HepG2 (cell line): ENCODE results near the gene TASOR2. TPM values are rescaled to one million over a fixed set of nuclear protein-coding genes. Genes with fewer than 3 reads are reported as not detected.

ENCODE experiments used
- ATAC-seq: fragments of 200-7000 bp; cut with Tn5 transposase; 3 replicates; pipeline ENCODE4 v1.9.1; 2020; ENCODE audit warnings: mild to moderate bottlenecking, moderate library complexity
- BruUV-seq: library from RNA; stranded (reverse); fragments of 400-500 nt; replicated peaks from 2 replicates; lab custom pipeline; 2021; lab: Mats Ljungman, UMichigan
- CTCF ChIA-PET: fragments of 300-600 bp; formaldehyde crosslinking; extraction: SDS; loops from one replicate; lab custom pipeline; 2021; ENCODE audit warnings: low total read pairs, inconsistent platforms, low intra/inter-chr PET ratio; lab: Yijun Ruan, JAX
- POLR2A ChIA-PET: fragments of 350-600 bp; sonication (Branson Sonifier 250); formaldehyde crosslinking; loops from one replicate; lab custom pipeline; 2020; ENCODE audit warnings: antibody characterized with exemption, inconsistent platforms; lab: Yijun Ruan, JAX
- DNase-seq: peaks from one replicate; pipeline ENCODE4 v3.0.0-alpha.2; 2015; ENCODE audit warnings: low spot score
- FAIRE-seq: peaks from 3 replicates; lab custom pipeline; 2011; peaks lifted over from hg19 to GRCh38; lab: Jason Lieb, UNC
- H2AFZ ChIP-seq: one replicate; pipeline ENCODE4 v1.6.1; 2011; ENCODE audit warnings: low read length, inconsistent platforms
- H3K27ac ChIP-seq: fragments of 300-600 bp; 3 replicates; pipeline ENCODE4 v1.8.0; 2011; ENCODE audit warnings: mixed run types, mild to moderate bottlenecking, mixed read lengths, low read length, inconsistent platforms; ENCODE audit not compliant: insufficient read depth; ENCODE audit errors: extremely low read length
- H3K27me3 ChIP-seq, 2 experiments: fragments of 200-600 bp in 1 of 2; 2 replicates in 1 of 2; 3 replicates in 1 of 2; pipeline versions ENCODE4 v1.6.0 to v1.8.0; 2011; ENCODE audit warnings: low read length in 2 of 2, mild to moderate bottlenecking in 2 of 2, moderate library complexity in 2 of 2, inconsistent platforms in 1 of 2; ENCODE audit not compliant: insufficient read depth in 2 of 2, control insufficient read depth in 1 of 2
- H3K36me3 ChIP-seq, 2 experiments: fragments of 200-600 bp in 1 of 2; replicated peaks in 1 of 2; 2 replicates in 1 of 2; 3 replicates in 1 of 2; pipeline versions ENCODE4 v1.5.1 to v1.8.0; 2011; ENCODE audit warnings: low read length in 2 of 2, inconsistent platforms in 1 of 2; ENCODE audit not compliant: insufficient read depth in 2 of 2, control insufficient read depth in 1 of 2
- H3K4me1 ChIP-seq: 2 replicates; pipeline ENCODE4 v1.5.1; 2012; ENCODE audit warnings: low read length, inconsistent platforms; ENCODE audit not compliant: insufficient read depth
- H3K4me2 ChIP-seq: 2 replicates; pipeline ENCODE4 v1.6.0; 2011; ENCODE audit warnings: low read depth, low read length, inconsistent platforms
- H3K4me3 ChIP-seq, 3 experiments: fragments of 200-600 bp in 1 of 3; sonication (generic), shearing (Covaris generic) in 1 of 3; replicated peaks in 1 of 3; 2 replicates each; pipeline ENCODE4 v1.5.1; 2011 to 2016; ENCODE audit warnings: low read length in 3 of 3, inconsistent platforms in 2 of 3, low read depth in 2 of 3, mild to moderate bottlenecking in 2 of 3, control low read depth in 1 of 3, mixed read lengths in 1 of 3; ENCODE audit not compliant: insufficient read depth in 1 of 3
- H3K79me2 ChIP-seq: one replicate; pipeline ENCODE4 v1.6.1; 2011; ENCODE audit warnings: low read length, inconsistent platforms; ENCODE audit not compliant: insufficient read depth
- H3K9ac ChIP-seq: 2 replicates; pipeline ENCODE4 v1.6.0; 2011; ENCODE audit warnings: mild to moderate bottlenecking, low read depth, low read length, inconsistent platforms; ENCODE audit not compliant: insufficient read depth
- H3K9me3 ChIP-seq: 2 replicates; pipeline ENCODE4 v1.5.1; 2012; ENCODE audit warnings: mild to moderate bottlenecking, low read length
- H4K20me1 ChIP-seq: 2 replicates; pipeline ENCODE4 v1.6.0; 2011; ENCODE audit warnings: inconsistent platforms, mild to moderate bottlenecking, low read length, moderate library complexity; ENCODE audit not compliant: insufficient read depth
- CC2D1A ChIP-seq: sonication (generic); formaldehyde crosslinking; IDR thresholded peaks from 2 replicates; pipeline ENCODE4 v1.8.1; 2023; ENCODE audit warnings: mild to moderate bottlenecking, missing genetic modification reagents
- GZF1 ChIP-seq: sonication (generic); formaldehyde crosslinking; IDR thresholded peaks from 2 replicates; pipeline ENCODE4 v1.5.1; 2020; ENCODE audit warnings: mild to moderate bottlenecking, missing genetic modification reagents
- HMG20B ChIP-seq: conservative IDR thresholded peaks from 2 replicates; pipeline ENCODE4 v1.6.1; 2016; ENCODE audit warnings: missing genetic modification reagents, missing compliant biosample characterization
- MAFG ChIP-seq: sonication (generic); formaldehyde crosslinking; IDR thresholded peaks from 2 replicates; pipeline ENCODE4 v1.5.1; 2020; ENCODE audit warnings: mild to moderate bottlenecking, missing genetic modification reagents
- PCBP2 ChIP-seq: fragments of 200-400 bp; formaldehyde crosslinking; optimal IDR thresholded peaks from 2 replicates; pipeline ENCODE3; 2018; ENCODE audit warnings: low read length, low read depth; ENCODE audit not compliant: poor library complexity, severe bottlenecking
- TBX3 ChIP-seq: fragments of 450-650 bp; IDR thresholded peaks from 2 replicates; pipeline ENCODE4 v1.6.1; 2017; ENCODE audit warnings: antibody characterized with exemption, mild to moderate bottlenecking, inconsistent platforms, borderline replicate concordance
- WIZ ChIP-seq: sonication (generic); formaldehyde crosslinking; IDR thresholded peaks from 2 replicates; pipeline ENCODE4 v1.5.1; 2020; ENCODE audit warnings: mild to moderate bottlenecking, missing genetic modification reagents
- YEATS4 ChIP-seq: sonication (generic); formaldehyde crosslinking; IDR thresholded peaks from 2 replicates; pipeline ENCODE4 v1.4.0; 2020; ENCODE audit warnings: missing genetic modification reagents, borderline replicate concordance
- ZNF263 ChIP-seq: sonication (generic); formaldehyde crosslinking; IDR thresholded peaks from 2 replicates; pipeline ENCODE4 v1.4.0; 2020; ENCODE audit warnings: missing genetic modification reagents
- ZNF367 ChIP-seq: sonication (generic); formaldehyde crosslinking; IDR thresholded peaks from 2 replicates; pipeline ENCODE4 v1.4.0; 2020; ENCODE audit warnings: missing genetic modification reagents, borderline replicate concordance
- ZNF501 ChIP-seq: sonication (generic); formaldehyde crosslinking; IDR thresholded peaks from 2 replicates; pipeline ENCODE4 v1.5.1; 2020; ENCODE audit warnings: mild to moderate bottlenecking, moderate library complexity, missing genetic modification reagents
- ZNF510 ChIP-seq: sonication (generic); formaldehyde crosslinking; IDR thresholded peaks from 2 replicates; pipeline ENCODE4 v1.4.0; 2020; ENCODE audit warnings: low read depth, mild to moderate bottlenecking, missing genetic modification reagents
- ZNF552 ChIP-seq: sonication (generic); formaldehyde crosslinking; IDR thresholded peaks from 2 replicates; pipeline ENCODE4 v1.9.0; 2022; ENCODE audit warnings: missing genetic modification reagents, mild to moderate bottlenecking, borderline replicate concordance
- ZNF605 ChIP-seq: sonication (generic); formaldehyde crosslinking; IDR thresholded peaks from 2 replicates; pipeline ENCODE4 v1.8.0; 2022; ENCODE audit warnings: mild to moderate bottlenecking, missing genetic modification reagents
- ZNF672 ChIP-seq: sonication (generic); formaldehyde crosslinking; IDR thresholded peaks from 2 replicates; pipeline ENCODE4 v1.8.1; 2022; ENCODE audit warnings: missing genetic modification reagents
- WGBS: methylation state at CpG from one replicate; pipeline ENCODE4 v1.1.6; 2017; ENCODE audit warnings: low lambda C conversion rate; 5-methylcytosine and 5-hydroxymethylcytosine counted together
- in situ Hi-C: cut with HindIII; loops from 2 replicates; pipeline ENCODE4 v1.10.0; 2017; ENCODE audit warnings: low pct_unique_long_range_greater_than_20kb; ENCODE audit not compliant: extremely low pct_ligation_motif_present
- intact Hi-C: fragments of 100-400 bp; cut with micrococcal nuclease; formaldehyde crosslinking; loops from one replicate; pipeline ENCODE4 v1.10.0; 2022; ENCODE audit not compliant: unreplicated experiment
- polyA plus RNA-seq, 8 experiments: library from polyadenylated mRNA; depleted of rRNA in 3 of 8; stranded (reverse) in 7 of 8; unstranded in 1 of 8; fragments of >200 nt; fragmentation: Illumina TruSeq in 4 of 8; extraction: Trizol in 4 of 8; gene quantifications; 2 replicates each; pipeline versions ENCODE4 v1.2.1 to v1.2.3, GENCODE V29; 2011 to 2016; ENCODE audit warnings: low read depth in 4 of 8, missing spikeins in 1 of 8, mixed read lengths in 1 of 8; ENCODE audit not compliant: insufficient read depth in 1 of 8
- total RNA-seq, 5 experiments: library from RNA; depleted of rRNA; stranded (reverse); fragments of >200 nt; fragmentation: Illumina TruSeq; extraction: Trizol; gene quantifications; 2 replicates each; pipeline ENCODE4 v1.2.3, GENCODE V29; 2016; ENCODE audit warnings: low read depth in 1 of 5
- TF ChIP-seq, protein P1 (sequence below): IDR thresholded peaks from 2 replicates; pipeline ENCODE4 v1.6.1; 2016
- TF ChIP-seq, protein P2 (sequence below): sonication (generic); formaldehyde crosslinking; conservative IDR thresholded peaks from 2 replicates; pipeline ENCODE4 v1.4.0; 2020; ENCODE audit warnings: missing genetic modification reagents
- TF ChIP-seq, protein P3 (sequence below): sonication (generic); formaldehyde crosslinking; IDR thresholded peaks from 2 replicates; pipeline ENCODE4 v1.9.0; 2021; ENCODE audit warnings: missing genetic modification reagents, mild to moderate bottlenecking, borderline replicate concordance
- TF ChIP-seq, protein P4 (sequence below): sonication (generic); formaldehyde crosslinking; IDR thresholded peaks from 2 replicates; pipeline ENCODE4 v1.5.1; 2020; ENCODE audit warnings: missing genetic modification reagents, mild to moderate bottlenecking, borderline replicate concordance

The TASOR2 gene
- total and polyA plus RNA-seq, 2 of the 13 experiments (the other 11 are each of a cell fraction or from before 2014, with no cell fraction given), result 24.2 to 55.3 TPM

DNA sequence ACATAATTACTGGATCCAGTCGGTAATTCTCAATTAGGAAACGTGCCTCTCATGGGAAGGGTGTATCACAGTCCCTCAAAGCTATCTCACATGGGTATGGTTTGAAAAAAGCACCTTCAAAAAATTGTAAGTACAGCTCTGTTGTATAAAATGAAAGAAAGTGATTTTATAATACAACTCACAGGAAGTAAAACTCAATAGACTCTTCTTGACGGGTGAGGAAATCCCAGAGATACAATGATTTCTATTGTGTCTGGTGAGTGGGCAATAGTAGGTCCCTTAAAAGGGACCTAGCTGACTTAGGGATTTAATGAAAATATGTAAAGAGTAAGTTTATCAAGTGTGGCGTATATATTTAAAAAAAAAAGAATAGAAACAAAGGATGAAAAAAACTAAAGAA lies 27.0 kb downstream of the TASOR2 start (continued):
- TF ChIP-seq, protein P1, sequence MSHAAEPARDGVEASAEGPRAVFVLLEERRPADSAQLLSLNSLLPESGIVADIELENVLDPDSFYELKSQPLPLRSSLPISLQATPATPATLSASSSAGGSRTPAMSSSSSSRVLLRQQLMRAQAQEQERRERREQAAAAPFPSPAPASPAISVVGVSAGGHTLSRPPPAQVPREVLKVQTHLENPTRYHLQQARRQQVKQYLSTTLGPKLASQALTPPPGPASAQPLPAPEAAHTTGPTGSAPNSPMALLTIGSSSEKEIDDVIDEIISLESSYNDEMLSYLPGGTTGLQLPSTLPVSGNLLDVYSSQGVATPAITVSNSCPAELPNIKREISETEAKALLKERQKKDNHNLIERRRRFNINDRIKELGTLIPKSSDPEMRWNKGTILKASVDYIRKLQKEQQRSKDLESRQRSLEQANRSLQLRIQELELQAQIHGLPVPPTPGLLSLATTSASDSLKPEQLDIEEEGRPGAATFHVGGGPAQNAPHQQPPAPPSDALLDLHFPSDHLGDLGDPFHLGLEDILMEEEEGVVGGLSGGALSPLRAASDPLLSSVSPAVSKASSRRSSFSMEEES (CRISPR knock-in tag), result no peak
- TF ChIP-seq, protein P2, sequence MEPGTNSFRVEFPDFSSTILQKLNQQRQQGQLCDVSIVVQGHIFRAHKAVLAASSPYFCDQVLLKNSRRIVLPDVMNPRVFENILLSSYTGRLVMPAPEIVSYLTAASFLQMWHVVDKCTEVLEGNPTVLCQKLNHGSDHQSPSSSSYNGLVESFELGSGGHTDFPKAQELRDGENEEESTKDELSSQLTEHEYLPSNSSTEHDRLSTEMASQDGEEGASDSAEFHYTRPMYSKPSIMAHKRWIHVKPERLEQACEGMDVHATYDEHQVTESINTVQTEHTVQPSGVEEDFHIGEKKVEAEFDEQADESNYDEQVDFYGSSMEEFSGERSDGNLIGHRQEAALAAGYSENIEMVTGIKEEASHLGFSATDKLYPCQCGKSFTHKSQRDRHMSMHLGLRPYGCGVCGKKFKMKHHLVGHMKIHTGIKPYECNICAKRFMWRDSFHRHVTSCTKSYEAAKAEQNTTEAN (CRISPR knock-in tag), result no peak
- no peak for TF ChIP-seq WIZ (CRISPR knock-in tag)
- TF ChIP-seq, protein P3, sequence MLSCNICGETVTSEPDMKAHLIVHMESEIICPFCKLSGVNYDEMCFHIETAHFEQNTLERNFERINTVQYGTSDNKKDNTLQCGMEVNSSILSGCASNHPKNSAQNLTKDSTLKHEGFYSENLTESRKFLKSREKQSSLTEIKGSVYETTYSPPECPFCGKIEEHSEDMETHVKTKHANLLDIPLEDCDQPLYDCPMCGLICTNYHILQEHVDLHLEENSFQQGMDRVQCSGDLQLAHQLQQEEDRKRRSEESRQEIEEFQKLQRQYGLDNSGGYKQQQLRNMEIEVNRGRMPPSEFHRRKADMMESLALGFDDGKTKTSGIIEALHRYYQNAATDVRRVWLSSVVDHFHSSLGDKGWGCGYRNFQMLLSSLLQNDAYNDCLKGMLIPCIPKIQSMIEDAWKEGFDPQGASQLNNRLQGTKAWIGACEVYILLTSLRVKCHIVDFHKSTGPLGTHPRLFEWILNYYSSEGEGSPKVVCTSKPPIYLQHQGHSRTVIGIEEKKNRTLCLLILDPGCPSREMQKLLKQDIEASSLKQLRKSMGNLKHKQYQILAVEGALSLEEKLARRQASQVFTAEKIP (CRISPR knock-in tag), result no peak
- TF ChIP-seq YEATS4 (CRISPR knock-in tag), result no peak
- TF ChIP-seq ZNF263, result no peak
- no peak for TF ChIP-seq HMG20B
- no peak for TF ChIP-seq ZNF501 (CRISPR knock-in tag)
- TF ChIP-seq ZNF605 (CRISPR knock-in tag), result no peak
- TF ChIP-seq, all 625 proteins: peak for 0

DNA sequence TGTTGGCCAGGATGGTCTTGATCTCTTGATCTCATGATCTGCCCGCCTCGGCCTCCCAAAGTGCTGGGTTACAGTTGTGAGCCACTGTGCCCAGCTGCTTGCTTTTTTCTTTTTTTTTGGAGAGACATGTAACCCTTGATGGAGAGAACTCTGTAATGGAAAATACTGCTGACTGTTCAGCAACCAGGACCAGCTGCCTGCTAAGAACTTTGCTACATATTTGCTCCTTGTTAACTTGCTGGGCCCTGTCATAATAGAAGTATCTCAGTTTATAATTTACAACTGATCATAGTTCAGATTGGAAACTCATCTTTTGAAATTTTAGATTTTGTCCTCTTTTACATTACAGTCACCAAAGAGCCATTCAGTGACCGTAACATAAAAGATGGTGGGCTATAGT lies 34.9 kb downstream of the TASOR2 start:
- Histone ChIP-seq H3K4me1 (no peaks in the 10 kb centered on the region), H3K79me2 (peaks cover 31% of the 10 kb centered on the region), H2AFZ (no peak overlapping the region), H3K9me3 (no peaks in the 10 kb centered on the region), H3K4me2 (no peak overlapping the region), H3K9ac (no peak overlapping the region), H3K36me3 (peaks cover 2 to 27% of the 10 kb centered on the region in 2 experiments; a peak in 4 of 5 replicates), H4K20me1 (no peaks in the 10 kb centered on the region), H3K4me3 (no peak overlapping the region), H3K27me3 (no peaks in the 10 kb centered on the region), H3K27ac (no peak overlapping the region)
- in situ Hi-C loops (no loop called here), intact Hi-C loops (no loop called here)
- FAIRE-seq (no peak), DNase-seq (no peak), ATAC-seq (no peak)
- TF ChIP-seq CC2D1A, result no peak
- TF ChIP-seq TBX3, result no peak
- TF ChIP-seq ZNF672, result no peak
- no peak for TF ChIP-seq ZNF367 (CRISPR knock-in tag)
- TF ChIP-seq PCBP2, result no peak
- no peak for TF ChIP-seq ZNF552 (CRISPR knock-in tag)
- no peak for TF ChIP-seq MAFG
- TF ChIP-seq, protein P4, sequence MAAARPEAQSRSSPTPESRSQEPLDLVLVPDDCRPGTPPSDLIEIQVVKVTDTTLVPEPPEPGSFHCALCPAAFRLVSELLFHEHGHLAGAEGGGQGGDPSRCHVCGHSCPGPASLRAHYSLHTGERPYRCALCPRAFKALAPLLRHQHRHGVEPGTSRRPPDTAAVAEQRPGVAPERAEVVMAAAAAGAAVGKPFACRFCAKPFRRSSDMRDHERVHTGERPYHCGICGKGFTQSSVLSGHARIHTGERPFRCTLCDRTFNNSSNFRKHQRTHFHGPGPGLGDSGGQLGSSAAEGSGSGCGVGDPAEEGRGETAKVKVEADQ, result no peak
- no peak for TF ChIP-seq ZNF510
- no peak for TF ChIP-seq GZF1 (CRISPR knock-in tag)
- BruUV-seq, result no TSS peak
- ChIA-PET CTCF (no interaction called here), POLR2A (no interaction called here)
- WGBS, result 98% methylated on average over 3 of the region's 3 CpGs
